Stimulated activated effector memory CD8-positive, alpha-beta T cell treated with anti-CD3 and anti-CD28 coated beads, Interleukin-12 subunit alpha, Interleukin-12 subunit beta, amount 100 ng/mL, for 72 hours (primary cell): ENCODE results near the gene PCED1B.
"Not testable (repeated sequence)": the region's sequence is repeated elsewhere in the genome, so short reads cannot be mapped to it uniquely, and the experiment has no call there.

Experiments used
- ATAC-seq: fragments of 150-1000 bp; cut with Tn5 transposase; 2 replicates; pipeline ENCODE4 v1.10.0; 2021
- DNase-seq, 2 donors: peaks; one replicate each; pipeline ENCODE4 v3.0.0; 2021 to 2022; ENCODE audit warnings: low spot score in 2 of 2
- H3K27ac Mint-ChIP-seq: one replicate; pipeline ENCODE4 v1.8.0; 2022; ENCODE audit warnings: mild to moderate bottlenecking, mixed read lengths
- H3K36me3 Mint-ChIP-seq: one replicate; pipeline ENCODE4 v1.8.0; 2022; ENCODE audit warnings: mild to moderate bottlenecking, mixed read lengths
- H3K4me1 Mint-ChIP-seq: one replicate; pipeline ENCODE4 v1.8.0; 2022; ENCODE audit warnings: mixed read lengths
- H3K4me3 Mint-ChIP-seq: one replicate; pipeline ENCODE4 v1.8.0; 2022; ENCODE audit warnings: mild to moderate bottlenecking, mixed read lengths
- H3K9me3 Mint-ChIP-seq: one replicate; pipeline ENCODE4 v1.8.0; 2022; ENCODE audit warnings: mixed read lengths

Gene PCED1B

DNA sequence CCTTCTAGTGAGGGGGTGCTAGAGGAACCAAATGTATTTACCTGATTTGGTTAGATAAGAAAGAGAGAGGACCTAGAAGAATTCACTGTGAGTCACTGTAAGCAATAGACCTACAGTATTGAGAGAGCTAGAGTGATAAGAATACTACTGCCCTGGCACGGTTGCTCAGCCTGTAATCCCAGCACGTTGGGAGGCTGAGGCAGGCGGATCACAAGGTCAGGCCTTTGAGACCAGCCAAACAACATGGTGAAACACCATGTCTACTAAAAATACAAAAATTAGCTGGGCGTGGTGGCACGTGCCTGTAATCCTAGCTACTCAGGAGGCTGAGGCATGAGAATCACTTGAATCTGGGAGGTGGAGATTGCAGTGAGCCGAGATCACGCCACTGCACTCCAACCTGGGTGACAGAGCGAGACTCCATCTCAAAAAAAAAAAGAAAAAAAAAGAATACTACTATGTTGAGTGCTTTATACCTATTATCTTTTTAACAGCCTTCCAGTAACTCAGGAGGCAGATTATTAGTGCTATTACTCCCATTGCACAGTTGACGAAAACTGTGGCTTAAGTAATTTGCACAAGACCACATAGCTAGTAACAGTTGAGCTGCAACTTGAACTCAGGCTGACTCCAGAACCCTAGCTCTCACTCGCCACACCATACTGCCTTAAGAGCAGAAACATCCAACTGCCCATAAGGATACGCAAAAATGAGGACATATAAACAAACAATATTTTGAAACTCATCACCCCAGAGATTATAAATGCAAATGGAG is 102.9 kb downstream of the PCED1B start:
- not testable (repeated sequence) for H3K9me3 Mint-ChIP-seq, H3K4me3 Mint-ChIP-seq, H3K27ac Mint-ChIP-seq, H3K36me3 Mint-ChIP-seq, ATAC-seq, DNase-seq
- peaks cover 25% of the 10 kb centered on the region for H3K4me1 Mint-ChIP-seq

DNA sequence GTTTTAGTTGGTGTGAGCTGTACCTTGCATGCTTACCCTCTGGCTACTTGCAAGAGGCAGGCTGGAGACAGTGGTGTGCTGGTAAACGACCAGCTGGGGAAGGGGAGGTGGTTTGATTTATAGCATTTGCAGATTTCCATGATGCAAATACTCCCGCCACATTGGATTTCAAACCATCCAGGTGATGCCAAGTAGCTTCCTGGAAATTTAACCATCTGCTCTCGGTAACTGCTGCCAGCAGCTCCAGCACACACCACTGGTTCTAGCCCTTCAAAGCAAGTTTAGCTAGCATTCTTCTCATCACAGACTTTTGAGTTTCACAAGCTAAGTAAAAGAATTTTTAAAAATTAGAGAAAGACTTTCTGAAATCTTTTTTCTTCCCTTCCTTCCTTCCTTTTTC is 104.8 kb downstream of the PCED1B start:
- H3K27ac Mint-ChIP-seq: no peak overlapping the region
- H3K9me3 Mint-ChIP-seq: no peaks in the 10 kb centered on the region
- DNase-seq (no peak), ATAC-seq (no peak)
- H3K4me1 Mint-ChIP-seq: peaks cover 34% of the 10 kb centered on the region
- no peak overlapping the region for H3K4me3 Mint-ChIP-seq
- H3K36me3 Mint-ChIP-seq: peaks cover 9% of the 10 kb centered on the region

GRCh38 chr12:47184813-47185212 is 105.4 kb downstream of the PCED1B start:
- Mint-ChIP-seq H3K27ac (no peak overlapping the region), H3K4me1 (peaks cover 39% of the 10 kb centered on the region), H3K4me3 (no peak overlapping the region), H3K36me3 (peaks cover 9% of the 10 kb centered on the region), H3K9me3 (no peaks in the 10 kb centered on the region)
- DNase-seq: no peak
- no peak for ATAC-seq

DNA sequence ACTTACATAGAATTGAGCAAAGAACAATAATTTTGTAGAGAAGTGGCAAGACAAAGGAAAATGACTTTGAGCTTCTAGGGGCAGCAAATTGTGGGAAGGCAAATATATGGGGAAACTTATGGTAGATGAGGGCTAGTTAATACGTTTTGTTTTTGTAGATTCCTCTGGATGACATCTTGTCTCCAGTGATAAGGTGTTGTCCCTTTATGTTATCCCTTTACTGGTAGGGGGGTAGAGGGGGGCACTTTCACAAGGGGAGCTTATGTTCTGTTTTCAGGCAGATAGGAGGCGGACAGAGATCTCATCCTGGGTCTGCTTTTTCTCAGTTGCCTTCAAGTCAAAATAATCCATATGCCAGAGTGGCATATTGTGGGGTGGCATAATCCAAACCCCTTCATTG is 106.8 kb downstream of the PCED1B start:
- Mint-ChIP-seq H3K27ac (peak overlapping the region; percentile 4), H3K9me3 (no peaks in the 10 kb centered on the region), H3K4me3 (no peak overlapping the region), H3K4me1 (peaks cover 47% of the 10 kb centered on the region), H3K36me3 (peaks cover 9% of the 10 kb centered on the region)
- DNase-seq (no peak), ATAC-seq (no peak)

- DNase-seq (no peak), ATAC-seq (no peak)
- Mint-ChIP-seq H3K4me3 (no peak overlapping the region), H3K27ac (peak overlapping the region; percentile 13), H3K4me1 (peaks cover 67% of the 10 kb centered on the region), H3K36me3 (peaks cover 9% of the 10 kb centered on the region), H3K9me3 (no peaks in the 10 kb centered on the region)
Measured at GRCh38 chr12:47188576-47189441, 109.4 kb downstream of the PCED1B start.

GRCh38 chr12:47189728-47190127 is 110.3 kb downstream of the PCED1B start:
- Mint-ChIP-seq H3K36me3 (peaks cover 9% of the 10 kb centered on the region), H3K9me3 (no peaks in the 10 kb centered on the region), H3K27ac (peak overlapping the region; percentile 92), H3K4me1 (peaks cover 76% of the 10 kb centered on the region), H3K4me3 (no peak overlapping the region)
- ATAC-seq (no peak), DNase-seq (no peak)

GRCh38 chr12:47190271-47190750 is 110.9 kb downstream of the PCED1B start:
- Mint-ChIP-seq H3K4me1 (peaks cover 70% of the 10 kb centered on the region), H3K27ac (peak overlapping the region; percentile 92), H3K9me3 (no peaks in the 10 kb centered on the region), H3K4me3 (peak overlapping the region; percentile 61), H3K36me3 (peaks cover 3% of the 10 kb centered on the region)
- DNase-seq: no peak
- ATAC-seq: peak; percentile 60

GRCh38 chr12:47190905-47191304 is 111.5 kb downstream of the PCED1B start:
- no peaks in the 10 kb centered on the region for H3K9me3 Mint-ChIP-seq
- peak overlapping the region; percentile 92 for H3K27ac Mint-ChIP-seq
- ATAC-seq (peak; percentile 44), DNase-seq (no peak)
- no peaks in the 10 kb centered on the region for H3K36me3 Mint-ChIP-seq
- H3K4me3 Mint-ChIP-seq: peak overlapping the region; percentile 61
- peaks cover 69% of the 10 kb centered on the region for H3K4me1 Mint-ChIP-seq

- Mint-ChIP-seq H3K9me3 (no peaks in the 10 kb centered on the region), H3K4me3 (peak overlapping the region; percentile 61), H3K36me3 (no peaks in the 10 kb centered on the region), H3K4me1 (peaks cover 66% of the 10 kb centered on the region), H3K27ac (peak overlapping the region; percentile 92)
- DNase-seq: no peak
- ATAC-seq: no peak
Measured at GRCh38 chr12:47192051-47192450, 112.6 kb downstream of the PCED1B start.

DNA sequence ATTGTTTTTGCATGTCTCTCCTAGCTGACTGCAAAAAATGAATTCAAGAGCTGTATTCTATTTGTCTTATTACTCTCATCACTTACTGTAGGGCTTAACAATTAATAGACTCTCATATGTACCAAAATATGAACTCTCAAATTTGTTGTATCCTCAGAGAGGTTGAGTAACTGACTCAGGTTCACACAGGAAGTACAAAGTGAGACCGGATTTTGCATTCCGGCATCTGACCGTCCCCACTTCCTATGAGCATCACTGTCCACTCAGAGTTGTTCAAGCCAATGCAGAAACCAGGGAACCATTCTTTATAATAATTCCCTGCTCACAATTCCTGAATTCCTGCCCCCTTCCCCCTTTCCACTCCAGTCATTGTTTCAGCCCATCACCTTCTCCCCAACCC is 113.6 kb downstream of the PCED1B start:
- DNase-seq (no peak), ATAC-seq (peak; percentile 69)
- H3K9me3 Mint-ChIP-seq: no peaks in the 10 kb centered on the region
- H3K4me3 Mint-ChIP-seq: peak overlapping the region; percentile 61
- H3K36me3 Mint-ChIP-seq: peaks cover under 1% of the 10 kb centered on the region
- peak overlapping the region; percentile 92 for H3K27ac Mint-ChIP-seq
- peaks cover 68% of the 10 kb centered on the region for H3K4me1 Mint-ChIP-seq

GRCh38 chr12:47194501-47194900 is 115.1 kb downstream of the PCED1B start:
- no peak for DNase-seq
- ATAC-seq: no peak
- Mint-ChIP-seq H3K4me1 (peaks cover 68% of the 10 kb centered on the region), H3K4me3 (peak overlapping the region; percentile 61), H3K36me3 (peaks cover 7% of the 10 kb centered on the region), H3K9me3 (no peaks in the 10 kb centered on the region), H3K27ac (peak overlapping the region; percentile 92)

- ATAC-seq (no peak), DNase-seq (no peak)
- Mint-ChIP-seq H3K4me1 (peaks cover 54% of the 10 kb centered on the region), H3K9me3 (no peaks in the 10 kb centered on the region), H3K36me3 (peaks cover 47% of the 10 kb centered on the region), H3K4me3 (no peak overlapping the region), H3K27ac (peak overlapping the region; percentile 74)
Measured at GRCh38 chr12:47200446-47200845, 121.0 kb downstream of the PCED1B start.

DNA sequence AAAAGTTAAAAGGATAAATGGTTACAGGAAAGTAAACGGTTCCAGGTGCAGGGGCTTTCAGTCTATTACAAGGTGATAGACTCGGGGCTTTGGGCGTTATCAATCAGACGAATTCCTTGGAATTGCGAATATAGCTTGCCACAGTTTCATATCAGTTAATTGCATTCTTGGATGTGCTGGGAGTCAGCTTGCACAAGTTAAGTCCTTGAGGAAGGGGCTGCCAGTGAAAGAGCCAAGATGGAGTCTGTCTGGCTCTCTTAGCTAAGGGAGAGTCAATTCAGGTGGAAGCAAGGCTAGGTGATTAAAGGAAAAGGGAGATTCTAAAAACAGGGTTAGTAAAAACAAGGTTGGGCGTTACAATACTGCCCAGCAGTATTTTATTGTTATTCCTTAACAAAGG is 121.8 kb downstream of the PCED1B start:
- not testable (repeated sequence) for DNase-seq, H3K9me3 Mint-ChIP-seq, H3K4me3 Mint-ChIP-seq, ATAC-seq
- Mint-ChIP-seq H3K4me1 (peaks cover 61% of the 10 kb centered on the region), H3K36me3 (peaks cover 54% of the 10 kb centered on the region), H3K27ac (peak overlapping the region; percentile 74)

DNA sequence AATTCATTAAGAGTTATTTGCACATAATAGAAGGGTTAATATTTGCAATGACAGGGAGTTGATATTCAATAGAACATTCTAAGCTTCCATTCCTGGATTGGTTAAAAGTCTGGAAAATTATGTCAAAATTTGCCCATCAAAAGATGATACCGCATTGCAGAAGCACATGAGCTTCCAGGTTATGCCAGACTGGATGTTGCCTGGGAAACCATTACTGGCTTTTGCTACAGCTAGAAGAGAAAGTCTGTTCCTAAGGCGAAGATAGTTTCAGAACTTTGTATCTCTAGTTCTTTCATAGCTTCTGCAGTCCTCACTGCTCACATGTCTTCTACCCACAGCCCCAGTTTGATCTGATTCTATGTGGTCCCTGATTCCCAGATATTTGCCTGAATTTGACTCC is 122.8 kb downstream of the PCED1B start:
- Mint-ChIP-seq H3K4me3 (no peak overlapping the region), H3K27ac (no peak overlapping the region), H3K4me1 (peaks cover 71% of the 10 kb centered on the region), H3K36me3 (peaks cover 64% of the 10 kb centered on the region), H3K9me3 (no peaks in the 10 kb centered on the region)
- ATAC-seq (no peak), DNase-seq (no peak)

GRCh38 chr12:47205532-47206449 is 126.4 kb downstream of the PCED1B start:
- peaks cover 88% of the 10 kb centered on the region for H3K36me3 Mint-ChIP-seq
- peaks cover 74% of the 10 kb centered on the region for H3K4me1 Mint-ChIP-seq
- DNase-seq (peak in 1 of 2 donors; percentile 47), ATAC-seq (no peak)
- H3K9me3 Mint-ChIP-seq: no peaks in the 10 kb centered on the region
- peak overlapping the region; percentile 99 for H3K4me3 Mint-ChIP-seq
- peak overlapping the region; percentile 79 for H3K27ac Mint-ChIP-seq
